ENCODE results near the gene SIRPG. TPM values are rescaled to one million over a fixed set of nuclear protein-coding genes. Genes with fewer than 3 reads are reported as not detected.

SIRPG gene
- total and polyA plus RNA-seq, 2 of the 8 experiments (the other 6 are each of a cell fraction or from before 2014, with no cell fraction given), result 0.08 TPM; not detected in 1

GRCh38 chr20:1688886-1689538 lies 31.4 kb upstream of the SIRPG start (continued):
- TF ChIP-seq YY1 (IDR thresholded peaks at IDR 0.05; ENCODE audit: low read depth, low read length) (no peak), SP2 (IDR thresholded peaks at IDR 0.05; ENCODE audit: low read length) (no peak), CHD2 (IDR thresholded peaks at IDR 0.05; ENCODE audit: low read length) (no peak), SP4 (IDR thresholded peaks at IDR 0.05; ENCODE audit: low read length) (no peak), CHD1 (IDR thresholded peaks at IDR 0.05; ENCODE audit: low read depth, low read length) (no peak), RFX5 (IDR thresholded peaks at IDR 0.05; ENCODE audit: borderline replicate concordance, low read depth, low read length) (no peak), CEBPB (IDR thresholded peaks at IDR 0.05; ENCODE audit: low read depth, low read length) (no peak), BACH1 (IDR thresholded peaks at IDR 0.05; ENCODE audit: low read length) (no peak)
